Measurements from ENCODE around the gene DOCK3. TPM values are rescaled to one million over a fixed set of nuclear protein-coding genes. Genes with fewer than 3 reads are reported as not detected.
"Not testable (repeated sequence)": the region's sequence is repeated elsewhere in the genome, so short reads cannot be mapped to it uniquely, and the experiment has no call there.

DOCK3 gene
- total RNA-seq, 3 donors from 2014 or later: 0.17 to 6.1 (median 0.20) TPM

DNA sequence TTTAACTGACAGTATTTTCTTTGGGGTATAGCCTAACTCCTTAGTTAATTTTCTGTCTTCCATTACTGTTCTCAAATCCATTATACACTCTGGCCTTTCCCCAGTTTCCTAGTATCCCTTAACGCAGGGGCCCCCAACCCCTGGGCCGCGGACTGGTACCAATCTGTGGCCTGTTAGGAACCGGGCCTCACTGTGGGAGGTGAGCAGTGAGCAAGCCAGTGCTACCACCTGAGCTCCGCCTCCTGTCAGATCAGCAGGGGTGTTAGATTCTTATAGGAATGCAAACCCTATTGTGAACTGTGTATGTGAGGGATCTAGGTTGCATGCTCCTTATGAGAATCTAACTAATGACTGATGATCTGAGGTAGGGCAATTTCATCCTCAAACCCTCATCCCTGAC lies 75.1 kb downstream of the DOCK3 start:
- TF ChIP-seq, protein P1, sequence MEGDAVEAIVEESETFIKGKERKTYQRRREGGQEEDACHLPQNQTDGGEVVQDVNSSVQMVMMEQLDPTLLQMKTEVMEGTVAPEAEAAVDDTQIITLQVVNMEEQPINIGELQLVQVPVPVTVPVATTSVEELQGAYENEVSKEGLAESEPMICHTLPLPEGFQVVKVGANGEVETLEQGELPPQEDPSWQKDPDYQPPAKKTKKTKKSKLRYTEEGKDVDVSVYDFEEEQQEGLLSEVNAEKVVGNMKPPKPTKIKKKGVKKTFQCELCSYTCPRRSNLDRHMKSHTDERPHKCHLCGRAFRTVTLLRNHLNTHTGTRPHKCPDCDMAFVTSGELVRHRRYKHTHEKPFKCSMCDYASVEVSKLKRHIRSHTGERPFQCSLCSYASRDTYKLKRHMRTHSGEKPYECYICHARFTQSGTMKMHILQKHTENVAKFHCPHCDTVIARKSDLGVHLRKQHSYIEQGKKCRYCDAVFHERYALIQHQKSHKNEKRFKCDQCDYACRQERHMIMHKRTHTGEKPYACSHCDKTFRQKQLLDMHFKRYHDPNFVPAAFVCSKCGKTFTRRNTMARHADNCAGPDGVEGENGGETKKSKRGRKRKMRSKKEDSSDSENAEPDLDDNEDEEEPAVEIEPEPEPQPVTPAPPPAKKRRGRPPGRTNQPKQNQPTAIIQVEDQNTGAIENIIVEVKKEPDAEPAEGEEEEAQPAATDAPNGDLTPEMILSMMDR (IDR thresholded peaks at IDR 0.05): no peak
- intact Hi-C loops (cut with DNase I, micrococcal nuclease): no loop called here
- DNase-seq (no peak), ATAC-seq (no peak)
- H3K36me3 ChIP-seq (ENCODE audit: low read depth): no peaks in the 10 kb centered on the region
- H3K9me3 ChIP-seq: no peaks in the 10 kb centered on the region
- no peaks in the 10 kb centered on the region for H3K4me1 ChIP-seq (ENCODE audit: low read depth)
- no peak overlapping the region for H3K4me3 ChIP-seq

DNA sequence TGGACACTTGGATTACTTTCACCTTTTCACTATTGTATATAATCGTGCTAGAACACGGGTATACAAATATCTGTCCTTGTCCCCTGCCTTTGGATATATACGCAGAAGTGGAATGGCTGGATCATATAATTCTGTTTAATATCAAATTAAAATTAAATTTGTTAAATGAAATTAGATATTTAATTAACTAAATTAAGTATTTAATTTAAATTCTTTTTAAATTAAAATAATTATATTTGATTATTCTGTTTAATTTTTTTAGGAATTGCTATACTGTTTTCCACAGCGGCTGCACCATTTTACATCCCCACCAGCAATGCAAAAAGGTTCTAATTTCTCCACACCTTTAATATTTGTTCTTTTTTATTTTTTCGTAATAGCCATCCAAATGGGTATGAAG lies 84.3 kb downstream of the DOCK3 start:
- no peak for DNase-seq
- Histone ChIP-seq H3K9me3 (no peaks in the 10 kb centered on the region), H3K4me3 (no peak overlapping the region), H3K4me1 (ENCODE audit: low read depth) (no peaks in the 10 kb centered on the region), H3K36me3 (ENCODE audit: low read depth) (no peaks in the 10 kb centered on the region)
- intact Hi-C loops (cut with DNase I, micrococcal nuclease): no loop called here
- no peak for ATAC-seq
- TF ChIP-seq, protein P1 (IDR thresholded peaks at IDR 0.05): no peak

DNA sequence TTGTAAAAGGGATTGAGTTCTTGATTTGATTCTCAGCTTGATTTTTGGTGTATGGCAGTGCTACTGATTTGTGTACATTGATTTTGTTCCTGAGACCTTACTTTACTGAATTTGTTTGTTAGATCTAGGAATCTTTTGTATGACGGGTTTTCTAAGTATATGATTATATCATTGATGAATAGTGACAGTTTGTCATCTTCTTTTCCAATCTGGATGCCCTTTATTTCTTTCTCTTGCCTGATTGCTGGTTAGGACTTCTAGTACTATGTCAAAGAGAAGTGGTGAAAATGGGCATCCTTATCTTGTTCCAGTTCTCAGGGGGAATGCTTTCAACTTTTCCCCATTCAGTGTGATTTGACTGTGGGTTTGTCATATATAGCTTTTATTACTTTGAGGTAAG lies 103.0 kb downstream of the DOCK3 start:
- intact Hi-C loops (cut with DNase I, micrococcal nuclease): no loop called here
- TF ChIP-seq, protein P1 (IDR thresholded peaks at IDR 0.05): no peak
- Histone ChIP-seq H3K4me3 (no peak overlapping the region), H3K4me1 (ENCODE audit: low read depth) (no peaks in the 10 kb centered on the region), H3K9me3 (no peaks in the 10 kb centered on the region), H3K36me3 (ENCODE audit: low read depth) (no peaks in the 10 kb centered on the region)
- DNase-seq: no peak
- no peak for ATAC-seq

DNA sequence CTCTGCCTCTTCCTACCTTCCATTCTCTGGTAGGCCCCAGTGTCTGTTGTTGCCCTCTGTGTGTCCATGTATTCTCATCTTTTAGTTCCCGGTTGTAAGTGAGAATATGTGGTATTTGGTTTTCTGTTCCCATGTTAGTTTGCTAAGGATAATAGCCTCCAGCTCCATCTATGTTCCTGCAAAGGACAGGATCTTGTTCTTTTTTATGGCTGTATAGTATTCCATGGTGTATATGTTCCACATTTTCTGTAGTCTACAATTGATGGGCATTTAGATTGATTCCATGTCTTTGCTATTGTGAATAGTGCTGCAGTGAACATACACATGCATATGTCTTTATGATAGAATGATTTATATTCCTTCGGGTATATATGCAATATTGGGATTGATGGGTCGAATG lies 107.0 kb downstream of the DOCK3 start:
- H3K4me3 ChIP-seq; DNase-seq; H3K4me1 ChIP-seq (ENCODE audit: low read depth); intact Hi-C loops (cut with DNase I, micrococcal nuclease); H3K9me3 ChIP-seq; H3K36me3 ChIP-seq (ENCODE audit: low read depth); ATAC-seq: not testable (repeated sequence)

DNA sequence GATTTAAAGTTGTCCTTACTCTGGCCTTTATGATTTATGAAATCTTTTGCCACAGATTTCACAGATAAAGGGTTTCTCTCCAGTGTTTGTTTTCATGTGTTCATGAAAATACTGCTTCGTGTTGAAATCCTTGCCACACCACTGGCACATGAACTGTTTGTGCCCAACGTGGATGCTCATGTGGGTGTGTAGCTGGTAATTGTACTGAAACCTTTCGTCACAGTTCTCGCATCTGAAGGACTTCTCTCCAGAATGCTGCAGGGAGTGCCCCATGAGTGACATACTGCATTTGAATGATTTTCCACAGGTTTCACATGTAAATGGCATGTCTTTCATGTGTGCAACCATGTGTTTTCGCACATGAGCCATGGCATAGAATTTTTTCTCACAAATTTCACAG lies 111.9 kb downstream of the DOCK3 start:
- DNase-seq (no peak), ATAC-seq (no peak)
- intact Hi-C loops (cut with DNase I, micrococcal nuclease): no loop called here
- H3K36me3 ChIP-seq (ENCODE audit: low read depth): no peaks in the 10 kb centered on the region
- no peak overlapping the region for H3K4me3 ChIP-seq
- H3K9me3 ChIP-seq: peaks cover 8% of the 10 kb centered on the region
- H3K4me1 ChIP-seq (ENCODE audit: low read depth): no peaks in the 10 kb centered on the region
- TF ChIP-seq, protein P1 (IDR thresholded peaks at IDR 0.05): no peak

DNA sequence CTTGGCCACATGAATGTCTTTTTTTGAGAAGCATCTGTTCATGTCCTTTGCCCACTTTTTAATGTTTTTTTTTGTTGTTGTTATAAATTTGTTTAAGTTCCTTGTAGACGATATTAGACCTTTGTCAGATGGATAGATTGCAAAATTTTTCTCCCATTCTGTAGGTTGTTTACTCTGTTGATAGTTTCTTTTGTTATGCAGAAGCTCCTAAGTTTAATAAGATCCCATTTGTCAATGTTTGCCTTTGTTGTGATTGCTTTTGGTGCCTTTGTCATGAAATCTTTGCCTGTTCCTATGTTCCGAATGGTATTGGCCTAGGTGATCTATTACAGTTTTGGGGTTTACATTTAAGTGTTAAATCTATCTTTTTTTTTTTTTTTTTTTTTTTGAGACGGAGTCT lies 116.2 kb downstream of the DOCK3 start:
- ATAC-seq; H3K4me3 ChIP-seq; H3K36me3 ChIP-seq (ENCODE audit: low read depth); H3K4me1 ChIP-seq (ENCODE audit: low read depth); H3K9me3 ChIP-seq; DNase-seq; intact Hi-C loops (cut with DNase I, micrococcal nuclease): not testable (repeated sequence)

DNA sequence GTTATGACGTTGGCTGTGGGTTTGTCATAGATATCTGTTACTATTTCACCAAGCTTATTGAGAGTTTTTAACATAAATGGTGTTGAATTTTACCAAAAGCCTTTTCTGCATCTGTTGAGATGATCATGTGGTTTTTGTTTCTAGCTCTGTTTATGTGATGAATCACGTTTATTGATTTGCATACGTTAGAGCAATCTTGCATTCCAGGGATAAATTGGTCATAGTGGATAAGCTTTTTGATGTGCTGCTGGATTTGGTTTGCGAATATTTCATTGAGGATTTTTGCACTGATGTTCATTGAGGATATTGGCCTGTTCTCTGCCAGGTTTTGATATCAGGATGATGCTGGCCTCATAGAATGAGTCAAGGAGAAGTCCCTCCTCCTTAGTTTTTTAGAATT lies 117.8 kb downstream of the DOCK3 start:
- DNase-seq (no peak), ATAC-seq (no peak)
- Histone ChIP-seq H3K4me1 (ENCODE audit: low read depth) (no peaks in the 10 kb centered on the region), H3K4me3 (no peak overlapping the region), H3K9me3 (no peaks in the 10 kb centered on the region), H3K36me3 (ENCODE audit: low read depth) (no peaks in the 10 kb centered on the region)
- TF ChIP-seq, protein P1 (IDR thresholded peaks at IDR 0.05): no peak
- intact Hi-C loops (cut with DNase I, micrococcal nuclease): no loop called here

DNA sequence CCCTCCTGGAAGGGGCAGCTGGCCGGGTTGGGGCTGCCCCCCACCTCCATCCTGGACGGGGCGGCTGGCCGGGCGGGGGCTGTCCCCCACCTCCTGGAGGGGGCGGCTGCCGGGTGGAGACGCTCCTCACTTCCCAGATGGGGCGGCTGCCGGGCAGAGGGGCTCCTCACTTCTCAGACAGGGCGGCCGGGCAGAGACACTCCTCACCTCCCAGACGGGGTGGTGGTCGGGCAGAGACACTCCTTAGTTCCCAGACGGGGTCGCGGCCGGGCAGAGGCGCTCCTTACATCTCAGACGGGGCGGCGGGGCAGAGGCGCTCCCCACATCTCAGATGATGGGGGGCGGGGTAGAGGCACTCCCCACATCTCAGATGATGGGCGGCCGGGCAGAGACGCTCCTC lies 129.1 kb downstream of the DOCK3 start:
- ATAC-seq; DNase-seq; H3K4me1 ChIP-seq (ENCODE audit: low read depth); H3K36me3 ChIP-seq (ENCODE audit: low read depth); H3K4me3 ChIP-seq; intact Hi-C loops (cut with DNase I, micrococcal nuclease): not testable (repeated sequence)
- H3K9me3 ChIP-seq: peaks cover 47% of the 10 kb centered on the region

DNA sequence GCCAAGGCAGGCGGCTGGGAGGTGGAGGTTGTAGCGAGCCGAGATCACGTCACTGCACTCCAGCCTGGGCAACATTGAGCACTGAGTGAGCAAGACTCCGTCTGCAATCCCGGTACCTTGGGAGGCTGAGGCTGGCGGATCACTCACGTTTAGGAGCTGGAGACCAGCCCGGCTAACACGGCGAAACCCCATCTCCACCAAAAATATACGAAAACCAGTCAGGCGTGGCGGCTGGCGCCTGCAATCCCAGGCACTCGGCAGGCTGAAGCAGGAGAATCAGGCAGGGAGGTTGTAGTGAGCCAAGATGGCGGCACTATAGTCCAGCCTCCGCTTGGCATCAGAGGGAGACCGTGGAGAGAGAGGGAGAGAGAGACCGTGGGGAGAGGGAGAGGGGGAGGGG lies 129.6 kb downstream of the DOCK3 start:
- intact Hi-C loops (cut with DNase I, micrococcal nuclease); ATAC-seq; H3K4me1 ChIP-seq (ENCODE audit: low read depth); DNase-seq; H3K36me3 ChIP-seq (ENCODE audit: low read depth); H3K4me3 ChIP-seq: not testable (repeated sequence)
- H3K9me3 ChIP-seq: peaks cover 43% of the 10 kb centered on the region

Data from mucosa of descending colon (tissue), 3 donors.